ENCODE data around the gene METTL13.

The METTL13 gene, protein sequence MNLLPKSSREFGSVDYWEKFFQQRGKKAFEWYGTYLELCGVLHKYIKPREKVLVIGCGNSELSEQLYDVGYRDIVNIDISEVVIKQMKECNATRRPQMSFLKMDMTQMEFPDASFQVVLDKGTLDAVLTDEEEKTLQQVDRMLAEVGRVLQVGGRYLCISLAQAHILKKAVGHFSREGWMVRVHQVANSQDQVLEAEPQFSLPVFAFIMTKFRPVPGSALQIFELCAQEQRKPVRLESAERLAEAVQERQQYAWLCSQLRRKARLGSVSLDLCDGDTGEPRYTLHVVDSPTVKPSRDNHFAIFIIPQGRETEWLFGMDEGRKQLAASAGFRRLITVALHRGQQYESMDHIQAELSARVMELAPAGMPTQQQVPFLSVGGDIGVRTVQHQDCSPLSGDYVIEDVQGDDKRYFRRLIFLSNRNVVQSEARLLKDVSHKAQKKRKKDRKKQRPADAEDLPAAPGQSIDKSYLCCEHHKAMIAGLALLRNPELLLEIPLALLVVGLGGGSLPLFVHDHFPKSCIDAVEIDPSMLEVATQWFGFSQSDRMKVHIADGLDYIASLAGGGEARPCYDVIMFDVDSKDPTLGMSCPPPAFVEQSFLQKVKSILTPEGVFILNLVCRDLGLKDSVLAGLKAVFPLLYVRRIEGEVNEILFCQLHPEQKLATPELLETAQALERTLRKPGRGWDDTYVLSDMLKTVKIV

DNA sequence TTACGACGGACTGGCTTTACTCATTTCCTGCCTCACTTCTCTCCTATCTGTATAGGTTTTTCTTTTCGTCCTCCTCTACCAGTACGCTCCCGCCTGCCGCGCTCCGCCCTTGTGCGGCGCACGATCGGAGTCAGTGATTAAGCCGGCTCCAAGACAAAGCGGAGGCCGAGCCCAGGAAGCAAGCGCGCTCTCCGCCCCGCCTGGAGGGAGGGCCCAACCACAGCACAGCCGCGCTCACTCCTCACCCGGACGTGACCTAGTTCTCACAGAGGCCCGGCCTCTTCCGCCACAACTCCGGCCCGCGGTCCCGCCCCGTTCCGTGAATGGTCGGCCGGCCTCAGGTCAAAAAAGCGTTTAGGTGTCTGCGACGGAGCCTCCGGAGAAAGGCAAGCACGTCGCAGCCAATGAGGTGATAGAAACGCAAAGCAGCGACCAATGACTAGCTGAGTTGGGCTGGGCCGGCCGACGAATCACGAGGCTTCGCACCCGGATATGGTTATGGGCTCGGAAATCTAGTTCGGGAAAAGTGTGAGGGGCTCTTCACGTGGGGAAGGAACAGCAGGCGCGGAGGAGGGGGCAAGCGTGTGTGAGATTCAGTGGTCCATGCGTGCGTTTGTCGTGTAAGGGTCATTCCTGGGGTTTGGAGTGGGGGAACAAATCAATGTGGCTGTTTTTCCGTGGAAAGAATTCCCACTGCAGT, at the start of gene METTL13:
Gene METTL13, plus strand, starts transcription at position 485 of the 700 bp plus-strand sequence. CDS start 308 bp downstream, outside the sequence.
- peak; percentile 99 for DNase-seq (ENCODE audit: low spot score)

DNA sequence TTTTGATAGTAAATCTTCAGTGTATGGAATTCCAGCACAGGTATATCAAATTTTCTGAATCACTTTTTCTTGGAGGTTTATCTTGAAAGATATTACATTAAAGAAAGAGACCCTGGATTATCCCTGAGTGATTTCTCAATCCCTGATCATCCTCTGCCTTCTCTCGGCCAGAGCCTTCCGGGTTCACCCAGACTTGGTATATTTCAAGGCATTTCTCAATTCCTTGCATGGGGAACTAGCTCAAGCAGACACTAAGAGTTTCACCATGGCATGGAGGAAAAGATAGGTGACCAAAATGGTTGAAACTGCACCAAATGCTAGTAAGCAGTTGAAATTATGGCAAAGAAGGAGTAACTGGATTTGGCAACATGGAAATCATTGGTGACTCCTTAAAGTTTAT, 45.3 kb upstream of the METTL13 start:
- DNase-seq (ENCODE audit: low spot score): no peak

DNA sequence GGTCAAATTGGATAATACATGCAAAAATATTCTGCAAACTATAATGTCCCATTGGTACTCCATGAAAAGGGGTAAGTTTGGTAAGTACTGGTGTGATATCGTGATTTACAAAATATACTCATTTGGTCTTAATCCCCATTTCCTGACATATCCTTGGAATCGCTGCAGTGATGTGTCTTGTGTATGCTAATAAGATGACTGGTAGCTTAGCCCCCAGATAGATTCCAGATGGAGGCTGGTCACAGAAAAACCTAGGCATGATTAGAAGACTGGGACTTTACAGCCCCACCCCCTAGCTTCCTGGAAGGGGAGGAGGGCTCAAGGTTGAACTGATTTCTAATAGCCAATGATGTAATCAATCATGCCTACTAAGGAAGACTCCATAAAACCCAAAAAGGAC, 42.5 kb upstream of the METTL13 start:
- DNase-seq (ENCODE audit: low spot score): peak; percentile 18

- peak; percentile 50 for DNase-seq (ENCODE audit: low spot score)
These were observed 41.8 kb upstream of the METTL13 start for GRCh38 chr1:171739656-171740055.

- no peak for DNase-seq (ENCODE audit: low spot score)
These were observed 41.0 kb upstream of the METTL13 start for GRCh38 chr1:171740356-171740863.

- peak; percentile 58 for DNase-seq (ENCODE audit: low spot score)
These were observed 40.2 kb upstream of the METTL13 start for GRCh38 chr1:171740987-171741871.

GRCh38 chr1:171741872-171742576, 39.4 kb upstream of the METTL13 start, which contains the start of gene VAMP4:
VAMP4 (minus strand) TSS chr1:171742065; CDS start chr1:171738414, 3,651 bp downstream.
- peak; percentile 84 for DNase-seq (ENCODE audit: low spot score)

- DNase-seq (ENCODE audit: low spot score): peak; percentile 21
These were observed 38.9 kb upstream of the METTL13 start for GRCh38 chr1:171742577-171742922.

- peak; percentile 43 for DNase-seq (ENCODE audit: low spot score)
These were observed 38.2 kb upstream of the METTL13 start for GRCh38 chr1:171743081-171743870.

DNA sequence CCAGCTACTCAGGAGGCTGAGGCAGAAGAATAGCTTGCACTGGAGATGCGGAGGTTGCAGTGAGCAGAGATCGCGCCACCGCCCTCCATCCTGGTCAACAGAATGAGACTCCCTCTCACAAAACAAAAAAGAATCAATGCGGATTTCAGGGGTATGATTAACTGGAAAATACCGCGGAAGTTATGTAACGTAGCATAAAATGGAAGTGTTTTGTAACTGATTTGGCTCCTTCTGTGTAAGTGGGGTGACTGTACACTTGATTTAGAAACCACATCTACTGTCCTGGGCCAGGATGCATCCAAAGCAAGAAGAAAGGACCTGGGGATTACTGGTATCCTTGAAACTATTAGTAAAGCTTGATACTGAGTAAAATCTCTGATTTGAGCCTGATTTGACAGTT, 36.5 kb upstream of the METTL13 start:
- no peak for DNase-seq (ENCODE audit: low spot score)

GRCh38 chr1:171748651-171749050, 32.8 kb upstream of the METTL13 start:
- no peak for DNase-seq (ENCODE audit: low spot score)

GRCh38 chr1:171751221-171751620, 30.2 kb upstream of the METTL13 start:
- DNase-seq (ENCODE audit: low spot score): no peak

- no peak for DNase-seq (ENCODE audit: low spot score)
These were observed 28.3 kb upstream of the METTL13 start for GRCh38 chr1:171753182-171753581.

GRCh38 chr1:171753685-171754352, 27.6 kb upstream of the METTL13 start:
- no peak for DNase-seq (ENCODE audit: low spot score)

GRCh38 chr1:171754353-171754705, 27.1 kb upstream of the METTL13 start:
- DNase-seq (ENCODE audit: low spot score): no peak

DNA sequence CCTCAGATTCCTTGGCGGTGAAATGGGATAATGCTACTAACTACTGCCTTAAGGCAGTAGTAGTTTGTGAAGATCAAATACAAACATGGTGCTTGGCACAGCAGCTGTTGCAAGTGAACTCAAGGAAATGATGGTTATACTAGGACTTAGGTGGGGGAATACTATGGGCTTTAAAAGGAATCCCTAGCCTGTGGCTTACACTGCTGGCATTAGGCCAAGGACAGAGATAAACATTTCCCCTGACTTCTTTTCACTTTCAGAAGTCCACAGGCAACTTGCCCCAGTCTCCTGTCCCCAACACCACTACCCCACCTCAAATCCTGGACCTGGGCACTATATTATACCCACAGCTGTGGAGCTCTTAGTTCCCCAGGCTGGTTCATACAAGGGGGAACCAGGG, 26.5 kb upstream of the METTL13 start:
- no peak for DNase-seq (ENCODE audit: low spot score)

DNA sequence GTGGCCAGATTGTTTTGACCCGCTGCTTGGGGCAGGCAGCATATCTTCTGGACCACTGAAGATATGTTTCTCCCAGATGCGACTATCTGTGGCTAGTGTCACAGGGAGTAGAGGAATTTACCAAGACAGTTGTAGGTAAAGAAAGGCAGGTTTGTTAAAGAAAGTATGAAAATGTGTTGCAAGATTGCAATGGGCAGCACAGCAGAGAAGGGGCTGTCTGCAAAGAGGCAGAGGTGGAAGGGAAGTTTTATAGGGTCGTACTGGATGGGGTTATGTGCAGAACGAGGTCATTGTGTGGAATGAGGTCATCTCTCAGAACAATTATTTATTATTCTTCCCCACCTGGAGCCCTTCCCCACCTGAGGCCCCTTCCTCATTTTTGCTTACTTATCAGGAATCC, 24.6 kb upstream of the METTL13 start:
- DNase-seq (ENCODE audit: low spot score): no peak

- no peak for DNase-seq (ENCODE audit: low spot score)
These were observed 23.4 kb upstream of the METTL13 start for GRCh38 chr1:171758011-171758410.

DNA sequence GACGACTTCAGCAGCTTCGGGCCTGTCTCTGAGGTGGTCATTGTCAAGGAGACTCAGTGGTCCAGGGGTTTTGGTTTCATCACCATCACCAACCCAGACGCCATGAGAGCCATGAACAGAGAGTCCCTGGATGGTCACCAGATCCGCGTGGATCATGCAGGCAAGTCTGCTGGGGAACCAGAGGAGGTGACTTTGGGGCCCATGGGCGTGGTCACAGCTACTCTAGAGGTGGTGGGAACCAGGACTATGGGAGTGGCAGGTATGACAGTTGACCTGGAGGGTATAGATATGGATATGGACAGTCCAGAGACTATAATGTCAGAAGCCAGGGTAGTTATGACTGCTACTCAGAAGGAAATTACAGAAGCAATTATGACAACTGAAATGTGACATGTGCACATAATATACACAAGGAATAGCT, 19.3 kb upstream of the METTL13 start:
- DNase-seq (ENCODE audit: low spot score): no peak

DNA sequence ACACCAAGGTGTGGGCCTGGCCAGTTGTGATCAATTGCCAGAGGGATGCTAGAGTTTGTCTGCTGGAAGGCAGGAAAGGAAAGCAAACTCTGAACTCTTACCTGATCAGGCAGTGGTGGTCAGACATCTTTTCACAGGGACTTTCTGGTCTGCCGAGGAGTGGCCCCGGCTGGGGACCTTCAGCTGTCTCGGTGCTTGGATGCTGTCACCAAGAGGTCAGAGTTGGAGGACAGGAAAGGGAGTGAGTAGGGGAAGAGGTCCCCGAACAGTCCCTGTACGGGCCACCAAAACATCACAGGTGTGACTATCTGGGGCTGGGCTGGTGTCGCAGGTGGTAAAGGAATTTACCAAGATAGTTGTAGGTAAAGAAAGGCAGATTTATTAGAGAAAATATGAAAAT, 17.7 kb upstream of the METTL13 start:
- no peak for DNase-seq (ENCODE audit: low spot score)

Measured in CD4-positive, alpha-beta T cell treated with Interleukin-2 at 100 ng/mL for 4 hours (primary cell).